K562 (cell line): Measurements from ENCODE around the gene FAM227B. TPM values are rescaled to one million over a fixed set of nuclear protein-coding genes. Genes with fewer than 3 reads are reported as not detected.

Experiments
- ATAC-seq: fragments of 200-7000 bp; cut with Tn5 transposase; 3 replicates; pipeline ENCODE4 v1.9.1; 2020; ENCODE audit warnings: moderate library complexity
- BruUV-seq: library from RNA; stranded (reverse); fragments of 400-500 nt; replicated peaks from 2 replicates; lab custom pipeline; 2021; lab: Mats Ljungman, UMichigan
- CTCF ChIA-PET: fragments of 300-600 bp; formaldehyde crosslinking; extraction: SDS; loops from one replicate; lab custom pipeline; 2021; ENCODE audit warnings: low intra/inter-chr PET ratio; lab: Yijun Ruan, JAX
- POLR2A ChIA-PET: fragments of 300-600, 350-650 bp; sonication (Branson Sonifier 250); formaldehyde crosslinking; extraction: SDS; loops from one replicate; lab custom pipeline; 2021; ENCODE audit warnings: antibody characterized with exemption, inconsistent platforms; lab: Yijun Ruan, JAX
- DNase-seq, 4 experiments: peaks; one replicate each; pipeline versions ENCODE4 v3.0.0 to v3.0.0-alpha.2; 2011 to 2018; ENCODE audit warnings: low spot score in 3 of 4, mixed read lengths in 3 of 4; ENCODE audit errors: extremely low read depth in 1 of 4
- FAIRE-seq: peaks from 2 replicates; lab custom pipeline; 2011; peaks lifted over from hg19 to GRCh38; lab: Jason Lieb, UNC
- H2AFZ ChIP-seq: 2 replicates; pipeline ENCODE4 v1.6.0; 2011; ENCODE audit warnings: low read depth, low read length, control low read depth, inconsistent platforms
- H3K27ac ChIP-seq: fragments of 200-600 bp; 3 replicates; pipeline ENCODE4 v1.8.0; 2011; ENCODE audit warnings: low read depth, mild to moderate bottlenecking, control low read depth, inconsistent platforms, low read length, moderate library complexity, mixed read lengths; ENCODE audit errors: extremely low read depth
- H3K27me3 ChIP-seq, 2 experiments: fragments of 300-600 bp in 1 of 2; 2 replicates in 1 of 2; 3 replicates in 1 of 2; pipeline versions ENCODE4 v1.6.0 to v1.8.0; 2011; ENCODE audit warnings: inconsistent platforms in 2 of 2, low read length in 2 of 2, mild to moderate bottlenecking in 1 of 2, mixed read lengths in 1 of 2, moderate library complexity in 1 of 2; ENCODE audit not compliant: control insufficient read depth in 2 of 2, insufficient read depth in 2 of 2
- H3K36me3 ChIP-seq: fragments of 300-600 bp; 3 replicates; pipeline ENCODE4 v1.8.0; 2011; ENCODE audit warnings: mild to moderate bottlenecking, low read length, inconsistent platforms; ENCODE audit not compliant: control insufficient read depth, insufficient read depth
- H3K4me1 ChIP-seq, 2 experiments: fragments of 200-600 bp in 1 of 2; replicated peaks in 1 of 2; 2 replicates in 1 of 2; 3 replicates in 1 of 2; pipeline versions ENCODE4 v1.5.1 to v1.8.0; 2011; ENCODE audit warnings: inconsistent platforms in 2 of 2, low read length in 2 of 2, mild to moderate bottlenecking in 1 of 2, mixed read lengths in 1 of 2, moderate library complexity in 1 of 2; ENCODE audit not compliant: control insufficient read depth in 2 of 2, insufficient read depth in 2 of 2
- H3K4me2 ChIP-seq: 2 replicates; pipeline ENCODE4 v1.6.1; 2011; ENCODE audit warnings: low read length, control low read depth, inconsistent platforms, mixed read lengths; ENCODE audit not compliant: insufficient read depth
- H3K4me3 ChIP-seq: fragments of 200-600 bp; sonication (generic), shearing (Covaris generic); 2 replicates; pipeline ENCODE4 v1.5.1; 2016; ENCODE audit warnings: control low read depth, inconsistent platforms
- H3K79me2 ChIP-seq: fragments of 200-600 bp; 3 replicates; pipeline ENCODE4 v1.8.0; 2011; ENCODE audit warnings: low read length, inconsistent platforms; ENCODE audit not compliant: control insufficient read depth, insufficient read depth
- H3K9ac ChIP-seq, 2 experiments: 2 replicates each; pipeline versions ENCODE4 v1.6.0 to v1.6.1; 2011; ENCODE audit warnings: low read depth in 2 of 2, low read length in 2 of 2, control low read depth in 1 of 2, inconsistent platforms in 1 of 2, mild to moderate bottlenecking in 1 of 2, mixed read lengths in 1 of 2; ENCODE audit not compliant: insufficient read depth in 1 of 2
- H3K9me1 ChIP-seq: one replicate; pipeline ENCODE4 v1.6.0; 2011; ENCODE audit warnings: inconsistent platforms, mild to moderate bottlenecking, low read length, moderate library complexity; ENCODE audit not compliant: control insufficient read depth, insufficient read depth
- H3K9me3 ChIP-seq: replicated peaks from 2 replicates; pipeline ENCODE4 v1.5.1; 2011; ENCODE audit warnings: low read depth, low read length, inconsistent platforms; ENCODE audit not compliant: control insufficient read depth, insufficient read depth
- H4K20me1 ChIP-seq: replicated peaks from 2 replicates; pipeline ENCODE4 v1.6.1; 2011; ENCODE audit warnings: low read length, inconsistent platforms, mixed read lengths; ENCODE audit not compliant: control insufficient read depth, insufficient read depth
- ELF2 ChIP-seq: fragments of 250-450 bp; sonication (Bioruptor Pico); IDR thresholded peaks from 2 replicates; pipeline ENCODE4 v1.5.0; 2021; ENCODE audit warnings: mild to moderate bottlenecking
- FOXA1 ChIP-seq: fragments of 450-650 bp; IDR thresholded peaks from 2 replicates; pipeline ENCODE4 v1.6.1; 2016; ENCODE audit warnings: mild to moderate bottlenecking, borderline replicate concordance
- HMGXB4 ChIP-seq: sonication (generic); formaldehyde crosslinking; IDR thresholded peaks from 2 replicates; pipeline ENCODE4 v1.8.1; 2023; ENCODE audit warnings: mild to moderate bottlenecking, missing genetic modification reagents
- SFPQ ChIP-seq: fragments of 200-400 bp; formaldehyde crosslinking; IDR thresholded peaks from 2 replicates; pipeline ENCODE4 v1.6.1; 2017; ENCODE audit warnings: mild to moderate bottlenecking, low read depth, low read length, moderate library complexity
- SIN3B ChIP-seq: fragments of 450-650 bp; IDR thresholded peaks from 2 replicates; pipeline ENCODE4 v1.6.1; 2017; ENCODE audit warnings: low read depth, mild to moderate bottlenecking, moderate library complexity
- ZNF133 ChIP-seq: fragments of 250-450 bp; sonication (Bioruptor Pico); IDR thresholded peaks from 2 replicates; pipeline ENCODE4 v1.4.0; 2020; ENCODE audit warnings: mild to moderate bottlenecking
- ZNF232 ChIP-seq: sonication (generic); formaldehyde crosslinking; IDR thresholded peaks from 2 replicates; pipeline ENCODE4 v1.8.0; 2022; ENCODE audit warnings: mild to moderate bottlenecking, missing genetic modification reagents
- ZNF609 ChIP-seq: sonication (generic); formaldehyde crosslinking; IDR thresholded peaks from 2 replicates; pipeline ENCODE4 v1.8.1; 2023; ENCODE audit warnings: missing genetic modification reagents, mild to moderate bottlenecking, borderline replicate concordance
- ZNF780A ChIP-seq: fragments of 250-450 bp; sonication (Bioruptor Pico); IDR thresholded peaks from 2 replicates; pipeline ENCODE4 v1.5.0; 2021; ENCODE audit warnings: mild to moderate bottlenecking
- WGBS: fragments of 100-300 bp; shearing (Covaris generic); methylation state at CpG from one replicate; pipeline ENCODE4 v1.1.6; 2016; ENCODE audit warnings: low coverage, mixed read lengths; ENCODE audit not compliant: insufficient coverage; ENCODE audit errors: missing lambda C conversion rate; 5-methylcytosine and 5-hydroxymethylcytosine counted together
- in situ Hi-C: fragments of 300-500 bp; cut with MboI; formaldehyde crosslinking; loops from 4 replicates; pipeline ENCODE4 v1.15.0; 2018; ENCODE audit warnings: inconsistent platforms, mixed read lengths
- intact Hi-C: fragments of 100-400 bp; cut with micrococcal nuclease; formaldehyde crosslinking; loops from 2 replicates; pipeline ENCODE4 v1.14.2; 2022
- polyA plus RNA-seq, 8 experiments: library from polyadenylated mRNA; depleted of rRNA in 4 of 8; stranded (reverse) in 5 of 8; unstranded in 3 of 8; fragments of >200 nt; fragmentation: Nextera tagmentation in 2 of 8; fragmentation: Illumina TruSeq in 1 of 8; extraction: Ambion mirVana in 2 of 8; extraction: Trizol in 1 of 8; gene quantifications; 2 replicates each; pipeline versions ENCODE4 v1.2.1 to v1.2.3, GENCODE V29; 2011 to 2014; ENCODE audit warnings: inconsistent platforms in 1 of 8, missing spikeins in 1 of 8
- total RNA-seq, 7 experiments: library from RNA; depleted of rRNA in 6 of 7; stranded (reverse); fragments of >200 nt in 6 of 7; fragmentation: Illumina TruSeq in 2 of 7; extraction: Trizol in 2 of 7; gene quantifications; 2 replicates each; pipeline versions ENCODE4 v1.2.1 to v1.2.3, GENCODE V29; 2011 to 2021; ENCODE audit warnings: low replicate concordance in 1 of 7

FAM227B gene
- total and polyA plus RNA-seq, 9 of the 15 experiments (the other 6 are each of a cell fraction or from before 2014, with no cell fraction given), result 5.1 to 12.5 (median 11.2) TPM

GRCh38 chr15:49327927-49328326 lies 292.7 kb downstream of the FAM227B start (continued):
- TF ChIP-seq FOXA1 (no peak), ELF2 (CRISPR knock-in tag) (no peak), ZNF232 (CRISPR knock-in tag) (no peak), ZNF133 (CRISPR knock-in tag) (no peak), HMGXB4 (CRISPR knock-in tag) (no peak)

- no peaks in the 10 kb centered on the region for H3K27me3 ChIP-seq
- no peaks in the 10 kb centered on the region for H3K9me1 ChIP-seq
- H3K9me3 ChIP-seq, result no peaks in the 10 kb centered on the region
- no peak overlapping the region for H3K27ac ChIP-seq
- no TSS peak for BruUV-seq
- in situ Hi-C loops (no loop called here), intact Hi-C loops (no loop called here)
- FAIRE-seq (no peak), ATAC-seq (no peak), DNase-seq (no peak)
- H3K79me2 ChIP-seq, result no peaks in the 10 kb centered on the region
- no peaks in the 10 kb centered on the region for H4K20me1 ChIP-seq
- WGBS, result 88% methylated on average over 1 of the region's 1 CpG
- H2AFZ ChIP-seq, result no peak overlapping the region
- peaks cover 40% of the 10 kb centered on the region for H3K36me3 ChIP-seq
- H3K4me1 ChIP-seq, result no peaks in the 10 kb centered on the region
- H3K4me3 ChIP-seq, result no peak overlapping the region
- ChIA-PET POLR2A (interaction anchor here (0.7 kb wide), 1 partner anchor 19 kb away, joined by 3 read pairs; no protein-coding TSS in a partner anchor), CTCF (no interaction called here)
- no peak overlapping the region for H3K9ac ChIP-seq
- H3K4me2 ChIP-seq, result no peak overlapping the region
- no peak for TF ChIP-seq ZNF609 (CRISPR knock-in tag)
- TF ChIP-seq SIN3B, result no peak
- no peak for TF ChIP-seq SFPQ
- no peak for TF ChIP-seq ZNF780A (CRISPR knock-in tag)
Measured at GRCh38 chr15:49323207-49323606, 297.4 kb downstream of the FAM227B start.
